ENCODE measurements around the gene FCHSD2. TPM values are rescaled to one million over a fixed set of nuclear protein-coding genes. Genes with fewer than 3 reads are reported as not detected.

Gene FCHSD2
- total RNA-seq, 2 donors from 2014 or later, result 14.0 to 17.6 TPM

- Histone ChIP-seq H3K27ac (ENCODE audit: low read depth, low read length) (no peak overlapping the region), H3K4me1 (ENCODE audit: control insufficient read depth, insufficient read depth, low read length) (peaks cover 5% of the 10 kb centered on the region), H3K9ac (ENCODE audit: extremely low read depth, low read length, poor library complexity, severe bottlenecking) (no peak overlapping the region), H3K36me3 (ENCODE audit: control insufficient read depth, insufficient read depth, low read length) (no peaks in the 10 kb centered on the region), H3K9me3 (ENCODE audit: control insufficient read depth, low read length) (no peaks in the 10 kb centered on the region), H3K4me3 (ENCODE audit: low read length) (no peak overlapping the region), H3K27me3 (ENCODE audit: control insufficient read depth, insufficient read depth, low read length, poor library complexity, severe bottlenecking) (no peaks in the 10 kb centered on the region)
- H3K4me1 Mint-ChIP-seq, result peaks cover 8% of the 10 kb centered on the region
- H3K9me3 Mint-ChIP-seq, result no peaks in the 10 kb centered on the region
- H3K27ac Mint-ChIP-seq, result no peak overlapping the region
- no peaks in the 10 kb centered on the region for H3K27me3 Mint-ChIP-seq (ENCODE audit: insufficient read depth)
- H3K36me3 Mint-ChIP-seq (ENCODE audit: low read depth), result peaks cover 4% of the 10 kb centered on the region
- H3K4me3 Mint-ChIP-seq, result no peak overlapping the region
- TF ChIP-seq CTCF (conservative IDR thresholded peaks at IDR 0.05), result no peak
- WGBS, 2 experiments (ENCODE audit: insufficient coverage in 1 of 2, insufficient read length in 1 of 2), result 87 to 100% methylated on average over 1 of the region's 1 CpG
- DNase-seq, result no peak
Observed at GRCh38 chr11:72863091-72863490, 279.0 kb downstream of the FCHSD2 start.

- no peaks in the 10 kb centered on the region for H3K9me3 Mint-ChIP-seq
- no peak overlapping the region for H3K27ac ChIP-seq (ENCODE audit: low read depth, low read length)
- peaks cover 4% of the 10 kb centered on the region for H3K4me1 Mint-ChIP-seq
- WGBS, 2 experiments (ENCODE audit: insufficient coverage in 1 of 2, insufficient read length in 1 of 2), result 95% methylated on average over 4 of the region's 4 CpGs; no CpG with 5 or more reads in 1 of the 2 experiments
- H3K4me3 Mint-ChIP-seq, result no peak overlapping the region
- H3K4me1 ChIP-seq (ENCODE audit: control insufficient read depth, insufficient read depth, low read length), result peaks cover 2% of the 10 kb centered on the region
- no peaks in the 10 kb centered on the region for H3K9me3 ChIP-seq (ENCODE audit: control insufficient read depth, low read length)
- H3K27me3 Mint-ChIP-seq (ENCODE audit: insufficient read depth), result no peaks in the 10 kb centered on the region
- no peak overlapping the region for H3K9ac ChIP-seq (ENCODE audit: extremely low read depth, low read length, poor library complexity, severe bottlenecking)
- no peaks in the 10 kb centered on the region for H3K27me3 ChIP-seq (ENCODE audit: control insufficient read depth, insufficient read depth, low read length, poor library complexity, severe bottlenecking)
- no peak for TF ChIP-seq CTCF (conservative IDR thresholded peaks at IDR 0.05)
- no peak for DNase-seq
- no peak overlapping the region for H3K4me3 ChIP-seq (ENCODE audit: low read length)
- H3K36me3 ChIP-seq (ENCODE audit: control insufficient read depth, insufficient read depth, low read length), result no peaks in the 10 kb centered on the region
- H3K27ac Mint-ChIP-seq, result no peak overlapping the region
- no peaks in the 10 kb centered on the region for H3K36me3 Mint-ChIP-seq (ENCODE audit: low read depth)
Observed at GRCh38 chr11:72860592-72860991, 281.5 kb downstream of the FCHSD2 start.

GRCh38 chr11:72860010-72860409 lies 282.1 kb downstream of the FCHSD2 start:
- Histone ChIP-seq H3K36me3 (ENCODE audit: control insufficient read depth, insufficient read depth, low read length) (no peaks in the 10 kb centered on the region), H3K27ac (ENCODE audit: low read depth, low read length) (no peak overlapping the region), H3K4me1 (ENCODE audit: control insufficient read depth, insufficient read depth, low read length) (no peaks in the 10 kb centered on the region), H3K4me3 (ENCODE audit: low read length) (no peak overlapping the region), H3K9me3 (ENCODE audit: control insufficient read depth, low read length) (no peaks in the 10 kb centered on the region), H3K27me3 (ENCODE audit: control insufficient read depth, insufficient read depth, low read length, poor library complexity, severe bottlenecking) (no peaks in the 10 kb centered on the region), H3K9ac (ENCODE audit: extremely low read depth, low read length, poor library complexity, severe bottlenecking) (no peak overlapping the region)
- Mint-ChIP-seq H3K9me3 (no peaks in the 10 kb centered on the region), H3K4me1 (no peaks in the 10 kb centered on the region), H3K27ac (no peak overlapping the region), H3K27me3 (ENCODE audit: insufficient read depth) (no peaks in the 10 kb centered on the region), H3K36me3 (ENCODE audit: low read depth) (no peaks in the 10 kb centered on the region), H3K4me3 (no peak overlapping the region)
- TF ChIP-seq CTCF (conservative IDR thresholded peaks at IDR 0.05), result no peak
- DNase-seq, result no peak
- WGBS, 2 experiments (ENCODE audit: insufficient coverage in 1 of 2, insufficient read length in 1 of 2), result 89 to 92% methylated on average over 2 to 3 of the region's 4 CpGs
